Islet precursor cell (in vitro differentiated cells): ENCODE data around the gene CAPN14.

Experiments
- DNase-seq: peaks from one replicate; pipeline ENCODE4 v3.0.0-alpha.2; 2018

CAPN14 gene

DNA sequence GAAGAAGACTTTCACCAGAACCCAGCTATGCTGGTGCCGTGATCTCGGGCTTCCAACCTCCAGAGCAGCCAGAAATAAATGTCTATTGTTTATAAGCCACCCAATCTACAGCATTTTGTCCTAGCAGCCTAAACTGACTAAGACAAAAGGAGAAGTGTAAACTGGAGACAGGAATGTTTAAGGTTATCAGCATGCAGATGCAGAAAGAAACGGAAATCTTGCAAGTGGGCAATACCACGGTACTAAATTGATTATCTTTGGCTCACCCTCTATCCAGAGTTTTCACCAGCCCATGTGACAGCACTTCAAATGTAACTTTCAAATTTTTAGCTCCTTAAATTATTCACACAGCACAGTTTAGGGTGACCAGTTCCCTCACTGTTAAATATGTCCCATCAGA is 5.7 kb upstream of the CAPN14 start:
- no peak for DNase-seq

DNA sequence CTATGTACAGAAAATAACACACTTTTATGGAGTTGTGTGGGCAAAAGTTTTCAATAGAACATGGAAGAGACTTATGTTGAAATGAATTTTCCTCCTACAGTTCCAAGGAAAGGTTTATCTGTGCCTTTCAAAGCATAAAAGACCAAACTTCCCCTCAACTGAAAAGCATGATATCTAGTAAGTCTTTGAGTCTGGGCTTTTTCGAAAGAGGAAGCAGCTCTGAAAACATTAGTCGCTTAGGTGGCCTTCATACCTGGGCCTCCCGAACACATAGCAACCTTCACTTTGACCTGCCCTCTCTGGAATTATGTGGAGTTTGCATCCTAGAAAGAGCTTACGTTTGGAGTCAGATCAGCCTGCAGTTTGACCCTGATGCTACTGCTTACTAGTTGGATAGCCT is 4.8 kb upstream of the CAPN14 start:
- no peak for DNase-seq

DNA sequence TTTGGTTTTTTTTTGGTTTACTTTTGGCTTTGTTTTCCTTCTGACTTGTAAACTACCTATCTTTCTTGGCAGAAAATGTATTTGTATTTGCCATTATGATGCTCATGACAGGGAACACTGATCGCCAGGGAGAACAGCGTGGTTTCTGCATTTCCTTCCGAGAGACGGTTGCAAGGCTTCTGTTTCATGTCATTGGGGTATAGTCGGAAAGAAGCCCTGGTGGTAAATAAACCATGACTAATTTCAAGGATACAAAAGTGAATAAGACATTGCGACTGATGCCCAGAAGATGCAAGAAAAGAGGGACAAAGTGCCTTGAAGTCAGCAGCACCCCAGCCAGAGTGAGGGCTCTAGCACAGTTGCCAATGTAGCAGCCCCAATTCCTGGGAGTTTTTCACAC is 4.2 kb upstream of the CAPN14 start:
- no peak for DNase-seq

DNA sequence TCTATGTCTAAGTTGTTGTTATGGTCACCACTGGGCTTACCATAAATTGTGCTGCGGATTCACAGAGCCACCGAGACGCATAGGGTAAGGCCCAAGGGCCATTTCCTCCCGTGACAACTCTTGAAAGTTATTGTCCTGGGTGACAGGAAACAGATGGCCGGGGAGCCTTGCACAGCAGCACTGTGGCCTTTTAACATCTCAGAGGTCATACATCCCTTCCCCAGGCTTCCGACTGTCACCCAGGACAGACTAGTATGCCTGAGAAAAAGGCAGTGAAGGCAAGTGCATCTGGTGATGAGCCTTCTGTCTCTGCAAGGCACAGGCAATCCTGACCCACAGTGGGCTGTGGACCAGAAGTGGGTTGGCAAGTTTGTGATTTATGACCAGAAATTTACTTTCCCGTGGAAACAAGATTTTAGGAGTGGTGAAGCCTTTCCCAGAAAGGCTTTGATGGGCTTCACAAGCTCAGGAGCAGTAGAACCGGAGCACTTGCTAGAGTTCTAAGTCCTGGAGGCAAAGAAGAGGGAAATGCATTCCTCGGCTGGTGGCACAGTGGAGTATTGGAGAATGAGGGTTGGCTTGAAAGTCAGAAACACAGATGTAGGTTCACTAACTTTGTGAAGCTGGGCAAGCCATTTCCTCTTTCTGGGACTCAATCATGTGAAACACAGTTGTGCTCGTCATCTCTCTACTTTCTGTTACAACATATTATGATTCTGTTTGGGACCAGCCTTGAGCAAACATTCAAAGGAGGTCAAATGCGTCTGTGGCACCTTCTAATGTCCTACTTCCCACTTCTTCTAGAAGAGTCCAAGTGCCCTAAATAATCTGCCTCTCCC is 2.0 kb upstream of the CAPN14 start:
- no peak for DNase-seq

DNA sequence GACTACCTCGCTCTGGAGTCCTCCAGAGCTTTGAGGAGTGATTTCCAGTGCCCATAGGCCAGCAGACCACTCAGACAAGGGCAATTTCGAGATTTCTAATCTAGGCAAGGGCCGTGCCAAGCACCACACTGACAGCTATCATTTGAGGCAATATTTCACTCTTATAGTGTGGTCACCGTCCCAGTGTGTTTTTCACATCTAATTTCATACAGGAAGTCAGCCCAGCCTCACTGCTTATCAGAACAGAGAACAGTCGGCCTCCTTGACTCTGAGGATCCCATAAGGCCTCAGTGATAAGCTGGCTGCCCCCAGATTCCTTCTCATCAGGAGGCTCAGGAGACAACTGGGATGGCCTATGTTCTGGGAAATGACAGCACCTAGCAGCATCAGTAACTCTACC is 581 bp downstream of the CAPN14 start:
- DNase-seq, result peak; percentile 22

DNA sequence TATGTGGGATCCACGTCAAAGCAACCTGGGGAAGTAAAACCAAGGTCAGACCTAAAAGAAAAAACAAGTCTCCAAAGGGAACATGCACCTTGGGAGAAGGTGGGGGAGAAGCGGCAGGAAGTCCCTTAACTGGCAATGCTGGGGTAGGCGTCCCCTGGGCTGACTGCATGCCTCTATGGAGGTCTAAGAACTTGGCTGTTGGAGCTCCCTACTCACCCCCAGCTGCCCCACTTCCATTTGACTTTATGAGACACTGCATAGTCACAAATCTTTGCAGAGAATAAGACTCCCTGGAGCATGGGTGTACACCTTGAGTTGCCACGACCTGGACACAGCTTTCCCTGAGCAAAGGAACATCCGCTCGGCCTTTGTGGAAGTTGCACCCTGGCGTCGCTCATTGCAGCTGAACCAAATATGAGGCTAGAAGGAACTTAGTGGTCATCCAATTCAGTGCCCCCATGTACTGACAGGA is 2.8 kb downstream of the CAPN14 start:
- no peak for DNase-seq

DNA sequence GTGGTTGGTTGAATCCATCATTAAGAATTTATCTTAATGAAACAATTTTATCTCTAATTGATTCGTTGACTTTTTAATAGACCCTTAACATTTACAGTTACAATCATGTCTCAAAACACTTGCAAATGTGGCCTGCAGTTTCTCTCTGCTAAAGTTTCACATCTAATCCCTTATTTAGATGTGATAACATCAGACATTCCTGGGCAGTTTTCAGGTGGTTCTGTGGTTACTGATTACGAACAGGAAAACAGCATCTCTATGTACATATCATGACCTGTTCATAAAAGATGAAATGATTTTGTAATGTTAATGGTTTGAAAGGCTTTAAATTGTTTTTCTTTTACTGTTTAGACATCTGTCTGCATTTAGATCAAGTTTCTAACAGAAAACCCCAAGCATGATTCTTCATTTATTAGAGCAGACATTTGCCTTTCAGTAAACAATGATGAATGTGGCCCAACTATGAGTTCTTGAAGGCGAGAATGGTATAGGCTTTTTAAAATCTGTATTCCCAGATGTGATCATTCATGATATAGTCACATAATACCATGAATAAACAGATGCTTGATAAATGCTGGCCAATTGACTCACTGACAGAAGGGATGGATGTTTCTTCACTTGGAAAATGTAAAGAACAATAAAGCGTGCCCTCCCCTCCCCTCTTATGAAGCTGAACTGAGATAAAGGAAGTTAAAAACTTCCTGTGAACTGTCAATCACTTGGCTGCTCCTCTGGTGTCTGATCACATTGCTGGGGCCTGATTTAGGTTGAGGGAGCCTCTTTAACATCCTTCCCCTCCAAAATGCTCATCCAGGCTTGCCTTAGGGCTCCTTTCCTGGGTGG is 3.5 kb downstream of the CAPN14 start:
- DNase-seq, result no peak

DNA sequence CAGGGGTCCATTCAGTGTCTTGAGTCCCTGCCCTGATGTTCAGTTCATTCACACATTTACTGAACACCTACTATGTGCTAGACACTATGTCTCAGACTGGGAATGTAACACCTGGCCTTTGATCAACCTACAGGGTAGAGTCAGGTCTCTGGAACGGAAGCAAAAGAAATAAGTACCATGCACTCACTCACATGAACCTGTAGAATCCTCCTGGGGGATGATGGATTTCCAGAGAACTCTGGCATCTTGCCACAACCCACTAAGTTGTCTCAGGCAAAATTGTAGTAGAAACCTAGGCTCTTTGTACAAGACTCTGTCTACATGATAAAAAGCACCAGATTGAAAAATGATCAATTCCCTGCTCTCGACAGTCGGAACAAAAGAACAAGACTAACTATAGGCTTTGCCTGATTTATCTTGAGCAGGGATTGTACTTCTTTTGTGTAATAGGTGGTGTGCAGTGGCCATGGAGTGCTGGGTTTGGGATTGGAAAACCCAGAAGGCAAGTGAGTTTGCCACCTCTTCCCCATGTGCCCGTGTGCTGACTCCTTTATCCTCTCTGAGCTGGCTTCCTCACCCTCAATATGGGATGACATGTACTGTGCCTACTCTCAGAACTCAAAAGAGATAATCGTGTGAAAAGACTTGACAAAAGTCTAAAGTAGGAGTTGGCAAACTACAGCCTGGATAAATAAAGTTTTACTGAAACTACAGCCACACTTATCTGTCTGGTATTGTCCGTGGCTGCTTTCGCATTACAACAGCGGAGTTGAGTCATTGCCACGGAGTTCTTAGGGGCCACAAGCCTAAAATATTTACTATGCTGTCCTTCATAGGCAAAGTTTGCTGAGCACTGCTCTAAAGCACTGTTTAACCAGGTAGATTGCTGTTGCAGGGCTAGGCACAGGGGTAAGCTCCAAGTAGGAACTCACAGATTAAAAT is 4.4 kb downstream of the CAPN14 start:
- no peak for DNase-seq

DNA sequence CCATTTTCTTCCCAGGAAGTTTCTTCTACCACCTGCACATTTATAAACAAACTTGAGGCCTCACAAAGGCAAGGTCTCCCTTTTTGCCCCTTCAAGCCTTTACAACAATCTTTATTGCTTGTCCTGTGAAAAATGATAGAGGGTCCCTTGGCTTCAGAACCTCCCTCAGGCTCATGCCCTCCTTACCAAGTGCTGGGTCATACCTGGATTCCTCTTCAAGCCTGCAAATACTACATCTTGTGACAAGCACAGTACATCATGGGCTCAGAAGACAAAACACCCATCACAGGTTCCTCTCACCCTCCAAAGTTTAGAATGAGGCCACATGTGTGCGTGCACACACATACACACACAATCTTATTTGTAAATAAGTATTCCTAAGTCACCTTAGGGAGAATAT is 9.1 kb downstream of the CAPN14 start:
- DNase-seq, result no peak

DNA sequence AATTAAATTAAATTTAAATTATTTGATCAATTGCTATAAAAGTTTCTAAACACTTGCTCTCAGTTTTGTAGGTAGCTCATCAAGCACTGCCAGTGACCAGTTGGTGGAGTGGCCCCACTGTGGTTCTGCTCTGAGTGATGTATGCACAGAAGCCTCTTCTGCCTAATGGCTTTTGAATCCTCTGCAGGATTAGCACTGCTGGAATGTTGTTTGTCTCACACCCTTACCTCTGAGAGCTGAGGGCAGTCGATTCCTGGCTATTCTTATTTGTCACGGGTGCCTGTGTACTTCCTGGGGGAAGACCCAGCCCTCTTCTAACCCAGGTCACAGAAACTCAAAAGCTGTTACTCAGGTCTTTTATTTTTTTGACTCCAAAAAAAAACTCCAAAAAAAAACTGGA is 9.5 kb downstream of the CAPN14 start:
- peak; percentile 84 for DNase-seq

DNA sequence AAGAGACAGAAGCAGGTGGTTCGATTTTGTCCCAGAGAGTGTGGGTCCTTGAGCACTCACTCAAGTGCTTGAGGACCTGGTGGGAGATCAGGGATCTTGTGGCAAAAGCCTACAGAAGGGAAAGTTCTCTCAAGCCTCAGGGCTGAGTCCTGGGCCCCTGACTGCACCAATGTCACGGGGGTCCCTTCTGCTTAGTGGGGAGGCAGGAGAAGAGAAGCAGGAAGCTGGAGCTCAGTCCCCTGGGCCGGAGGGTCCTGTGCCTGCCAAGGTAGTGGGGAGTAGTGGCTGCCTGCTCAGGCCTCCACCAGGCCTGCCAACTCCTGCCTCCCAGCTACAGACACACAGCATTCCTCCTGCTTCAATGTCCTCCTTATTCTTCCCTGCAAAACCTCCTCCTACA is 11.7 kb downstream of the CAPN14 start:
- DNase-seq, result no peak

DNA sequence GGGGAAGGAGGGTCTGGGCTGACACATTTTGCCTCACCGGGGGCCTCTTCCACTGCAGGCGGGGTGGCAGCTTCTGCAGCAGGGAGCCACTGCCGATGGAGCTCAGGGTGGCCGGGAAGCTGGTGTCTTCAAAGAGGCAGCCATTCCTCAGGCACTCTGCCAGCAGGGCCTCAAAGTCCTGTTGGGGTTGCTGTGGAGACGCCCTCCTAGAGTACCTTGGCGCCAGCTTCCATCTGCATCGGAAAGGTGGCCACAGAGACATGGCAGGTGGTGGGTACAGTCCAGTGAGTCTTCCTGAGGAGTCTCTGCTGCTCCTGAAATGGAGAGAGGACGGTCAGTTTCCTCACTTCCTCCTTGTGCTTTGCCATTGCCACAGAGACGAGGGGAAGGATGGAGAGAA is 12.1 kb downstream of the CAPN14 start:
- DNase-seq, result no peak

DNA sequence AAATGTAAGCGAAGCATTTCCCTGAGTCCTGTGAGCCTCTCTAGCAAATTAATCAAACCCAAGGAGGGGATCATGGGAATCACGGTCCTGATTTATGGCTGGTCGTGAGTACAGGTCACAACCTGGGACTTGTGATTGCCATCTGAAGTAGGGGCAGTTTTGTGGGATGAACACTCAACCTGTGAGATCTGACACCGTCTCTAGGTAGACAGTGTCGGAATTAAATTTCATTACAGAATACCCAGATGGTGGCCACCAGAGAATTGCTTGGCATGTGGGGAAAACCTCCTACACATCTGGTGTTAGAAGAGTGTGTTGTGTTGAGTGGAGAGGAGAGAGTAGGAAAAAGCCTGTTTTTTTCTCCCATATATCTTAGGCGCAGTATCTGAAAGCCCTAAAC is 12.5 kb downstream of the CAPN14 start:
- DNase-seq, result no peak

DNA sequence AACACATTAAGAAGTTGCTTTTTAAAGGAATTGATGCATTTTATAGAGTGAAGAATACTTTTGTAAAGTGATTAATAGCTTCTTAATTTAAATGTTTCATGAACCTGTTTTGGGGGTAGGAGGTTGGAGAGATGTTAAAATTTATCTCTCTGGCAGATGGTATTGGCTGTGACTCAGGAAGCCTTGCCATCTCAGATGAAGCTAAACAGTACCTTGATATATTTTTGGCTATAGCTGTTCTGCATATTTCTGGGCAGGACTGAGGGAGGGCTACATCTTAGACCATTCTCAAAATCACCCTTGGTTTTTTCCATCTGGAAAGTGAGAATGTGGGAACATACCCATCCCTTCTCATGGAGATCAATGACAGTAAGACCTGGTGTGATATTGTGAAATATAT is 13.4 kb downstream of the CAPN14 start:
- no peak for DNase-seq

DNA sequence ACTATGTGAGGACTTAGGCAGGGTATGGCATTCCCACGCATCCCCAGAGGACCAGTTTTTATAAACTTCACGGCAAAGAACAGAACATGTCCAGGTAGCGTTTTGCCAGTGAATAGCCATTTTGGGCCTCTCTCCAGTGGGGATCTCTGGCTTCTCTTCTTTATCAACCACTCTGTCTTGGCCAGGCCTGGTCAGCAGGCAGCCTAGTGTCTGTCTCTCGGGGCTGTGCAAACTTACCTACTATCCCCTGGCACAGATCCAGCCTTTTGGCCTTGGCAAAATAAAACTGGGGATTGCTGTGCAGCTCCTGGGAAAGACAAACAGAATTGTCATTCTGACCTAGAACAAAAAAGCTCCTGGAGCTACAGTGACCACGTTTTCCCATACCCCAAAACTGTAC is 14.5 kb downstream of the CAPN14 start:
- DNase-seq, result no peak

DNA sequence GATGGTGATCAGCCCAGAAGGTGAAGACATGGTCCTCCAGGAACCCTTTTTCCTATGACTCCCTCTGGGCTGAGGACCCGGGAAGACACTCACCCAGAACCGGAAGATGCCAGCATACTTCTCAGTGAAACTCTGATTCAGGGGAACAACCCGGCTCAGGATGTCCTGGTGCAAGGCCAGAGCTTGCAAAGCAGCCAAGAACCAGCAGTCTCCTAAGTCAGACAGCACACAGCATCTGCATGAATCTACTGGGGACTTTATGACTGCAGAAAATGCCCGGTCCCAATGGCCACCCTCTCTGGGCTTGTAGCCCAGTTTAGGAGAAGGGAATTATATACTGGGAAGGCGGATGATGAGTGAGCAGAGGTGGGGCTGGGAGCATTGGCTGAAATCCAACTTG is 15.3 kb downstream of the CAPN14 start:
- DNase-seq, result no peak

DNA sequence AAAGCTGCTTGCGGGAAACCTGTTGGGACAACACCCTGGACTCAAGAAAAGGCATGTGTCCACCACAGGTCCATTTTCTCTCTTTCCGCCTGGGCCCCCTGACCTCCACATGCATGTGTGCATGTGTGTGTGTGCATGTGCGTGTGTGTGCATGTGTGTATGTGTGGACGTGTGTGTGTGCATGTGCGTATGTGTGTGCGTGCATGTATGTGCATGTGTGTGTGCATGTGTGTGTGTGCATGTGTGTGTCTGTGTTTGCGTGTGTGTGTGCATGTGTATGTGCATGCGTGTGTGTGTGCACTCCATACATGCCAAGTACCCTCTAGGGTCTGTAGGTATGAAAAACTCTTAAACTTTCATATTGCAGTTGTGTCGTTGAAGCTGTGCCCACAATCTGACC is 16.3 kb downstream of the CAPN14 start:
- peak; percentile 26 for DNase-seq

DNA sequence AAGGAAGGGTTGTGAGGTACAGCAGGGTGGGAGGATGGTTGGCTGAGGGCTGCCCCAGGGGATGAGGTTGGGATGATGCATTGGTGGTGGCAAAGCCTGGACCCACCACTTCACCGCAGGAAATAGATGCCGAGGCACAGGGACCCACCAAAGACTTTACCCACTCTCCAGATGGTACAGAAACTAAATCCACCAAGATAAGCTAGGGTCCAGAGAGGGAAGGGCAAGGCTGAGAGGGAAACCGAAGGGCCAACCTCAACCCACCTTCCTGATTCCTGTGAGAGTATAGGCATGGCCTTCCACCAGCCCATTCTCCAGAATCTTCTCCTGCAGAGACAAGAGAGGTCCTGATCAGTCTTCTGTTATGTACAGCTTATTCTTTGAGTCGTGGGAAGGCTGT is 18.1 kb downstream of the CAPN14 start:
- peak; percentile 18 for DNase-seq

DNA sequence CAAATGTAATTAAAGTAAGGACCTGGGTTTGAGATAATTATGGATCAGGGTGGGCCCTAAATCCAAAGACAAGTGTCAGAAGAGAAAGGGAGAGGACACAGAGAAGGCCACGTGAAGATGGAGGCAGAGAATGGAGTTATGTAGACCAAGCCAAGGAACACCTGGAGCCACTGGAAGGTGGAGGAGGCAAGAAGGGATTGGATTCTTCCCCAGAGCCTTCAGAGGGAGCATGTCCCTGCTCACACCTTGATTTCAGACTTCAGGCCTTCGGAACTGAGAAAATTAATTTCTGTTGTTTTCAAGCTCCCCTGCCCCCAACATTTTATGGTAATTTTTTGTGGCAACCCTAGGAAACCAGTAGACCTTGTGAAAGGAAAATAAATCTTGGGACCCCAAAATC is 19.6 kb downstream of the CAPN14 start:
- DNase-seq, result peak; percentile 42

DNA sequence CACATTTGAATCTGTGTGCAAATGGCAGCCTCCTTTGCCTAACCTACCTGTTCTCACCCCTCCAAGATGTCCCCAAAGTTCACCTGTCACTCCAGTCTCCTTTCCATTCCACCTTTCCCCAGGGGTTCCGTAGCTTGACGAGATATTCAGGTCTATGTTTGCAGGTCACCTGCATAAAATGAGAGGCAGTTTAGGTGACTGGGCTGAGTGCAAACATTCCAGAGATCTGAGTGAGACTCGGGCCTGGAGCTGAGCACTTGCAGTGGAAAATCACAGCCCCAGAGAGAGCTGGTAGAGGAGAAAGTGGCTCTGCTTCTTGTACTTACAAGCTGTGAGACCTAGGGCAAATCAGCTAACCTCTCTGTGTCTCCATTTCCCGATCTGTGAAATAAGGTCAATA is 20.1 kb downstream of the CAPN14 start:
- DNase-seq, result peak; percentile 87

DNA sequence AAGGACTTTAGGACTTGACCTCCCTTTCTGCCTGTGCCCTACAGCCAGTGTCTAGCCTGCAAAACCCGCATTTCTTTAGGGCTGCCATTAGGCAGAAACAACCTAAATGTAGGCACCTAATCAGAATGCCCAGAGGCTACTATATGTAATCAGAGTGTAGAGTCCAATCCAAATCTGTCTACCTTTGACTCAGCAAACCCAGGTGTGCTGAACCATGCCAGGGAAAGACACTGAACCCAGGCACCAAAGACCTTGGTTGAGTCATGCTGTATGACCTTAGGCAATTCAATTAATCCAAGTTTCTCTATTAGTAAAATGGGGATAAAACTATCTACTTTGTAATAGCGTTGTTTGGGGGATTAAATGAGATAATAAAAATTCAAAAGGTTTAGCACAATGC is 20.7 kb downstream of the CAPN14 start:
- peak; percentile 46 for DNase-seq

DNA sequence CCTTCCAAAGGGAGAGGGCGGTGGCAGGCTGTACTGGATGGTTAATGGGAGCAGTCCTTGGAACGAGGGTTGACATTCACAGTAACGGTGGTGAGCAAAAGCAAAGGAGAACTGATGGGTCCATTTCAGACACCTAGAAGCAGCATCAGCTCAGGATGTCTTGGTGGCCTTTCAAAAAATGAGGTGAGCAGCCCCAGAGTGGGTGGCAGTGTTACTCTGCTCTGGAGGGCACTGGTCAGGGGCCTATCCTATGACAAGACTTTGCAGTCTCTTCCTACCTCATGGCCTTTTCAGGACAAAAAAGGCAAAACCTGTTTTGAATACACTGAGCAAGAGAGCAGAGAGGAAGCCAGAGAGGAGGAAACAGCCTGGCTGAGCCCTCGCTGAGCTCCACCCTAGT is 23.5 kb downstream of the CAPN14 start:
- DNase-seq, result peak; percentile 33

DNA sequence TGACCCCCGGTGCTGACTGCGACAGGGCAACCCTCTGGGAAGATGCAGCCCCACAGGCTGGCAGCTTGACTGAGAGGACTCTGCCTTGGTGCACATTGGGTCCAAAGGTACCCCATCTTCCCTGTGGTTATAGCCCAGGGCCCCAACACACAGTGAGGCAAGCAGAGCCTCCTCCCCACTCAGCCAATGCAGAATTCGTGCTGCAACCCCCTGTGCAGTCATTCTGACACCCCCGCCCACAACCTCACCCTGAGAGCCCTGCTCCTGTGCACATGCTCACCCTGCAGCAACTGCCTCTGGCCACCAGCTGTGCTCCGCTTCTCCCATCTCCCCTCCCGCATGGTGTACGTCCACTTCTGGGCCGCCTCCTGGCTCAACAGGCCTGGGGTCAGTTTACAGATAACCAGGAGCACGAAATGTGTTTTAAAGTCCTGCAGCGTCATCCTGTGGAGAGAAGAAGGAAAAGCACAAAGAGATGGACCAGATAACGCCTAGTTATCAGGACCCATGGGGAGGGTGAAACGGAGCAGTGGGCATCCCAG is 24.4 kb downstream of the CAPN14 start:
- DNase-seq, result peak; percentile 61
